Activated T-helper 17 cell treated with anti-CD3 and anti-CD28 coated beads, Interleukin-2, amount 50 U/mL, for 72 hours (primary cell): ENCODE data around the gene GRID1. TPM values are rescaled to one million over a fixed set of nuclear protein-coding genes. Genes with fewer than 3 reads are reported as not detected.

Experiments used
- ATAC-seq: fragments of 150-1000 bp; cut with Tn5 transposase; replicated peaks from 2 replicates; pipeline ENCODE4 v1.10.0; 2021; ENCODE audit warnings: mild to moderate bottlenecking, moderate library complexity
- H3K27ac Mint-ChIP-seq: one replicate; pipeline ENCODE4 v1.8.0; 2022; ENCODE audit warnings: mixed read lengths
- H3K27me3 Mint-ChIP-seq: one replicate; pipeline ENCODE4 v1.8.0; 2022; ENCODE audit warnings: mixed read lengths
- H3K36me3 Mint-ChIP-seq: one replicate; pipeline ENCODE4 v1.8.0; 2022; ENCODE audit warnings: low read depth, mild to moderate bottlenecking, mixed read lengths
- H3K4me1 Mint-ChIP-seq: one replicate; pipeline ENCODE4 v1.8.0; 2022; ENCODE audit warnings: mixed read lengths
- H3K4me3 Mint-ChIP-seq: one replicate; pipeline ENCODE4 v1.8.0; 2022; ENCODE audit warnings: mild to moderate bottlenecking, mixed read lengths
- H3K9me3 Mint-ChIP-seq: one replicate; pipeline ENCODE4 v1.8.0; 2022; ENCODE audit warnings: mixed read lengths
- total RNA-seq, 2 donors: library from RNA; stranded (reverse); gene quantifications; one replicate each; pipeline ENCODE4 v1.2.3, GENCODE V29; 2022

Gene GRID1
- total RNA-seq, 2 donors from 2014 or later: not detected

- no peak for ATAC-seq
- H3K4me1 Mint-ChIP-seq: no peaks in the 10 kb centered on the region
- no peak overlapping the region for H3K27ac Mint-ChIP-seq
- no peaks in the 10 kb centered on the region for H3K9me3 Mint-ChIP-seq
- peaks cover 24% of the 10 kb centered on the region for H3K27me3 Mint-ChIP-seq
- H3K4me3 Mint-ChIP-seq: no peak overlapping the region
- no peaks in the 10 kb centered on the region for H3K36me3 Mint-ChIP-seq
Measured at GRCh38 chr10:86216886-86217285, 149.7 kb downstream of the GRID1 start.

GRCh38 chr10:86215712-86216111 is 150.9 kb downstream of the GRID1 start:
- H3K4me1 Mint-ChIP-seq: no peaks in the 10 kb centered on the region
- H3K27me3 Mint-ChIP-seq: peaks cover 21% of the 10 kb centered on the region
- H3K36me3 Mint-ChIP-seq: no peaks in the 10 kb centered on the region
- H3K9me3 Mint-ChIP-seq: no peaks in the 10 kb centered on the region
- no peak overlapping the region for H3K4me3 Mint-ChIP-seq
- no peak overlapping the region for H3K27ac Mint-ChIP-seq
- ATAC-seq: no peak

- no peak overlapping the region for H3K4me3 Mint-ChIP-seq
- no peaks in the 10 kb centered on the region for H3K36me3 Mint-ChIP-seq
- H3K27ac Mint-ChIP-seq: no peak overlapping the region
- H3K27me3 Mint-ChIP-seq: peaks cover 21% of the 10 kb centered on the region
- H3K4me1 Mint-ChIP-seq: no peaks in the 10 kb centered on the region
- no peak for ATAC-seq
- H3K9me3 Mint-ChIP-seq: no peaks in the 10 kb centered on the region
Measured at GRCh38 chr10:86215046-86215445, 151.5 kb downstream of the GRID1 start.

GRCh38 chr10:86213148-86213547 is 153.4 kb downstream of the GRID1 start:
- Mint-ChIP-seq H3K4me3 (no peak overlapping the region), H3K9me3 (no peaks in the 10 kb centered on the region), H3K4me1 (no peaks in the 10 kb centered on the region), H3K27me3 (peaks cover 18% of the 10 kb centered on the region), H3K36me3 (no peaks in the 10 kb centered on the region), H3K27ac (no peak overlapping the region)
- ATAC-seq: no peak

GRCh38 chr10:86212391-86212700 is 154.2 kb downstream of the GRID1 start:
- Mint-ChIP-seq H3K27ac (no peak overlapping the region), H3K9me3 (no peaks in the 10 kb centered on the region), H3K4me3 (no peak overlapping the region), H3K27me3 (peaks cover 15% of the 10 kb centered on the region), H3K4me1 (no peaks in the 10 kb centered on the region), H3K36me3 (no peaks in the 10 kb centered on the region)
- no peak for ATAC-seq

GRCh38 chr10:86211691-86212390 is 154.8 kb downstream of the GRID1 start:
- Mint-ChIP-seq H3K36me3 (no peaks in the 10 kb centered on the region), H3K27ac (no peak overlapping the region), H3K27me3 (peaks cover 15% of the 10 kb centered on the region), H3K4me1 (no peaks in the 10 kb centered on the region), H3K9me3 (no peaks in the 10 kb centered on the region), H3K4me3 (no peak overlapping the region)
- ATAC-seq: no peak

GRCh38 chr10:86210416-86210815 is 156.2 kb downstream of the GRID1 start:
- H3K9me3 Mint-ChIP-seq: no peaks in the 10 kb centered on the region

GRCh38 chr10:86209726-86210125 is 156.9 kb downstream of the GRID1 start:
- no peak for ATAC-seq
- no peaks in the 10 kb centered on the region for H3K4me1 Mint-ChIP-seq
- H3K27ac Mint-ChIP-seq: no peak overlapping the region
- no peaks in the 10 kb centered on the region for H3K36me3 Mint-ChIP-seq
- H3K9me3 Mint-ChIP-seq: no peaks in the 10 kb centered on the region
- H3K27me3 Mint-ChIP-seq: peaks cover 10% of the 10 kb centered on the region
- H3K4me3 Mint-ChIP-seq: no peak overlapping the region

More at GRCh38 chr10:86210416-86210815, 156.2 kb downstream of the GRID1 start:
- no peak overlapping the region for H3K4me3 Mint-ChIP-seq
- no peaks in the 10 kb centered on the region for H3K36me3 Mint-ChIP-seq
- H3K27me3 Mint-ChIP-seq: peaks cover 10% of the 10 kb centered on the region
- no peak for ATAC-seq
- H3K4me1 Mint-ChIP-seq: no peaks in the 10 kb centered on the region
- no peak overlapping the region for H3K27ac Mint-ChIP-seq

- no peak for ATAC-seq
- Mint-ChIP-seq H3K27me3 (no peaks in the 10 kb centered on the region), H3K4me1 (no peaks in the 10 kb centered on the region), H3K36me3 (no peaks in the 10 kb centered on the region), H3K4me3 (no peak overlapping the region), H3K9me3 (no peaks in the 10 kb centered on the region), H3K27ac (no peak overlapping the region)
Measured at GRCh38 chr10:86207226-86207625, 159.4 kb downstream of the GRID1 start.

GRCh38 chr10:86206240-86206579 is 160.4 kb downstream of the GRID1 start:
- H3K27ac Mint-ChIP-seq: no peak overlapping the region
- H3K27me3 Mint-ChIP-seq: peaks cover under 1% of the 10 kb centered on the region
- H3K4me1 Mint-ChIP-seq: no peaks in the 10 kb centered on the region
- no peaks in the 10 kb centered on the region for H3K36me3 Mint-ChIP-seq
- no peaks in the 10 kb centered on the region for H3K9me3 Mint-ChIP-seq
- no peak overlapping the region for H3K4me3 Mint-ChIP-seq
- ATAC-seq: no peak

GRCh38 chr10:86205306-86206239 is 161.0 kb downstream of the GRID1 start:
- Mint-ChIP-seq H3K27ac (no peak overlapping the region), H3K27me3 (peaks cover 3% of the 10 kb centered on the region), H3K4me1 (no peaks in the 10 kb centered on the region), H3K9me3 (no peaks in the 10 kb centered on the region), H3K36me3 (no peaks in the 10 kb centered on the region), H3K4me3 (no peak overlapping the region)
- no peak for ATAC-seq

- peaks cover 10% of the 10 kb centered on the region for H3K27me3 Mint-ChIP-seq
- H3K4me3 Mint-ChIP-seq: no peak overlapping the region
- no peaks in the 10 kb centered on the region for H3K9me3 Mint-ChIP-seq
- no peaks in the 10 kb centered on the region for H3K36me3 Mint-ChIP-seq
- H3K27ac Mint-ChIP-seq: no peak overlapping the region
- ATAC-seq: no peak
- H3K4me1 Mint-ChIP-seq: no peaks in the 10 kb centered on the region
Measured at GRCh38 chr10:86204421-86205305, 161.9 kb downstream of the GRID1 start.

- no peak overlapping the region for H3K4me3 Mint-ChIP-seq
- no peaks in the 10 kb centered on the region for H3K9me3 Mint-ChIP-seq
- H3K36me3 Mint-ChIP-seq: no peaks in the 10 kb centered on the region
- no peaks in the 10 kb centered on the region for H3K4me1 Mint-ChIP-seq
- peaks cover 10% of the 10 kb centered on the region for H3K27me3 Mint-ChIP-seq
- no peak overlapping the region for H3K27ac Mint-ChIP-seq
- ATAC-seq: no peak
Measured at GRCh38 chr10:86203162-86203905, 163.3 kb downstream of the GRID1 start.

GRCh38 chr10:86202226-86202735 is 164.3 kb downstream of the GRID1 start:
- peaks cover 13% of the 10 kb centered on the region for H3K27me3 Mint-ChIP-seq
- no peak overlapping the region for H3K4me3 Mint-ChIP-seq
- no peaks in the 10 kb centered on the region for H3K36me3 Mint-ChIP-seq
- H3K4me1 Mint-ChIP-seq: no peaks in the 10 kb centered on the region
- ATAC-seq: no peak
- no peaks in the 10 kb centered on the region for H3K9me3 Mint-ChIP-seq
- H3K27ac Mint-ChIP-seq: no peak overlapping the region
